Kidney epithelial cell (primary cell): ENCODE data around the gene CPSF7. TPM values are rescaled to one million over a fixed set of nuclear protein-coding genes. Genes with fewer than 3 reads are reported as not detected.

Experiments
- DNase-seq: peaks from one replicate; pipeline ENCODE4 v3.0.0-alpha.2; 2010; ENCODE audit warnings: low read depth
- H3K27me3 ChIP-seq: 2 replicates; pipeline ENCODE4 v1.6.0; 2011; ENCODE audit warnings: low read length; ENCODE audit not compliant: control insufficient read depth, insufficient read depth
- H3K36me3 ChIP-seq: 2 replicates; pipeline ENCODE4 v1.5.1; 2011; ENCODE audit warnings: low read length; ENCODE audit not compliant: control insufficient read depth, insufficient read depth
- H3K4me3 ChIP-seq: 2 replicates; pipeline ENCODE4 v1.5.1; 2011; ENCODE audit warnings: low read depth, mild to moderate bottlenecking, control low read depth, low read length
- total RNA-seq: library from RNA; depleted of rRNA; stranded (reverse); fragments of >200 nt; gene quantifications from 2 replicates; pipeline ENCODE4 v1.2.3, GENCODE V29; 2015
- TF ChIP-seq, protein P1 (sequence below): IDR thresholded peaks from 2 replicates; pipeline ENCODE4 v1.5.1; 2011; ENCODE audit warnings: mild to moderate bottlenecking, moderate library complexity, low read length, control low read depth, inconsistent platforms; ENCODE audit not compliant: insufficient read depth, poor library complexity, severe bottlenecking

Gene CPSF7
- total RNA-seq, 1 donor from 2014 or later, result 53.9 TPM

DNA sequence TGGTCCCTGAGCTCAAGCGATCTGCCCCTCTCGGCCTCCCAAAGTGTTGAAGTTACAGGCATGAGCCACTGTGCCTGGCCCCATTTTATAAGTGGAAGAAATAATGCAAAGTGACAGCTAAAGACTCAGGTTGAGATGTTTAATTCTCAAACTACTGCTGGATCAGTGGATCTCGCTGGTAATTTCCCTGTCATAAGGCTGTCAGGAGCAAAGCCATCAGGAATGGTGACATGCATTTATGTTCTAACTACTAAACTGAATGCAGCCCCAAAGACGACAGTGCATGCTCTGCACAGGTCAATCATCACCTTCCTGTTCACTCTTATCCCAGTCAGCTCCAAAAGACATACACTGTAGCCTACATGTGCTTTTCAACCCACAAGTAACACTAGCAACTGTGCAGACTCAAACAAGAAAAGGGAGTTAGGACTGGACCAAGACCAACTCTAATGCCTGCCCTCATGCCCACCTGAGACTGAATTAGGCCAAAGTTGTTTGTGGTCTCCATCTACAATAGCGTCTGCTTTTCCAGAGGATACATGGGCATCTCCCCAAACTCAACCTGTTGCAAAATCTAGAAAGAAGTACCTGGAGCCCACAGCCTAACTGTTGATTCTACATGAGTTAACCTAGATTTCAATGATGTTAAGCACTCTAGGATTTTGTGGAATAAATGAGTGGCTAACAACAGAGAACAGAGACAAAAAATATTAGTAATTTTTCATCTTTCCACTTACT lies 22.6 kb downstream of the CPSF7 start:
- H3K27me3 ChIP-seq, result no peaks in the 10 kb centered on the region
- H3K36me3 ChIP-seq, result peaks cover 2% of the 10 kb centered on the region
- no peak overlapping the region for H3K4me3 ChIP-seq
- no peak for DNase-seq
- TF ChIP-seq, protein P1, sequence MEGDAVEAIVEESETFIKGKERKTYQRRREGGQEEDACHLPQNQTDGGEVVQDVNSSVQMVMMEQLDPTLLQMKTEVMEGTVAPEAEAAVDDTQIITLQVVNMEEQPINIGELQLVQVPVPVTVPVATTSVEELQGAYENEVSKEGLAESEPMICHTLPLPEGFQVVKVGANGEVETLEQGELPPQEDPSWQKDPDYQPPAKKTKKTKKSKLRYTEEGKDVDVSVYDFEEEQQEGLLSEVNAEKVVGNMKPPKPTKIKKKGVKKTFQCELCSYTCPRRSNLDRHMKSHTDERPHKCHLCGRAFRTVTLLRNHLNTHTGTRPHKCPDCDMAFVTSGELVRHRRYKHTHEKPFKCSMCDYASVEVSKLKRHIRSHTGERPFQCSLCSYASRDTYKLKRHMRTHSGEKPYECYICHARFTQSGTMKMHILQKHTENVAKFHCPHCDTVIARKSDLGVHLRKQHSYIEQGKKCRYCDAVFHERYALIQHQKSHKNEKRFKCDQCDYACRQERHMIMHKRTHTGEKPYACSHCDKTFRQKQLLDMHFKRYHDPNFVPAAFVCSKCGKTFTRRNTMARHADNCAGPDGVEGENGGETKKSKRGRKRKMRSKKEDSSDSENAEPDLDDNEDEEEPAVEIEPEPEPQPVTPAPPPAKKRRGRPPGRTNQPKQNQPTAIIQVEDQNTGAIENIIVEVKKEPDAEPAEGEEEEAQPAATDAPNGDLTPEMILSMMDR, result no peak

DNA sequence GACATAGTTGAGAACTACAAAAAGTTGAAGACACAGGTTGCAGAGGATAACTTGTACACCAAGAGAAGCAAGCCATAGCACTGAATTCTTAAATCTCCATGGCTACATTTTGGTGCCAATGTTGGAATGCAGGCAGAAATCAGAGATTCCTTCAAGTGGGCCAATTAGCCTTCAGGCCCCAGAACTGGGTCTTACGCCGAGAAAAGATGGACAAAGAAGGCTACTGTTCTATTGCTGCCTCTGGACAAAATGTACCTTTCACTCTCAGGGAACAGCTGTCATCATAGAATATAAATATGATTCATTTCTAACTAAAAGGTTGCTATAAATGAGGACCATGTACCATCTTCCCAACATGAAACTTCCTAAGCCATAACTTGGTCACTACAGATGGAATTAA lies 23.7 kb downstream of the CPSF7 start:
- TF ChIP-seq, protein P1, result no peak
- Histone ChIP-seq H3K4me3 (no peak overlapping the region), H3K36me3 (peaks cover 2% of the 10 kb centered on the region), H3K27me3 (no peaks in the 10 kb centered on the region)
- DNase-seq, result no peak

DNA sequence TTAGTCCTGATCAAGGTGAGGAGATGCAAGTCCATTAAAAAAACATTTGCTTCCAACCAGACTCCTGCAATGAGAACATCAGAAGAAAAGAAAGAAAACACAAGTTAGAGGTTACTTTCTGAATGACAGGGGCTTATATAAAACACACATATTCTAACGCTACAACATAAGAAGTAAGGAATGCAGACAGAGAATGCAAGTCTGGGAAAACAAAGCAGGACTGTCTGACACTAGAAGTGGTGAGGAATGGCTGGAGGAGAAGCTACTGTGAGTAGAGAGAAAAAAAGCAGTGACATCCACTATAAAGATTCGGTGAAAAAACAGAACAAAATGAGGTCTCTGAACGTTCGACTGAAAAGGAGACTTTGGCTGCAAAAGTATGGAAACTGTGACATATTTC lies 25.1 kb downstream of the CPSF7 start:
- Histone ChIP-seq H3K4me3 (no peak overlapping the region), H3K36me3 (peaks cover 2% of the 10 kb centered on the region), H3K27me3 (no peaks in the 10 kb centered on the region)
- TF ChIP-seq, protein P1, result no peak
- DNase-seq, result no peak

DNA sequence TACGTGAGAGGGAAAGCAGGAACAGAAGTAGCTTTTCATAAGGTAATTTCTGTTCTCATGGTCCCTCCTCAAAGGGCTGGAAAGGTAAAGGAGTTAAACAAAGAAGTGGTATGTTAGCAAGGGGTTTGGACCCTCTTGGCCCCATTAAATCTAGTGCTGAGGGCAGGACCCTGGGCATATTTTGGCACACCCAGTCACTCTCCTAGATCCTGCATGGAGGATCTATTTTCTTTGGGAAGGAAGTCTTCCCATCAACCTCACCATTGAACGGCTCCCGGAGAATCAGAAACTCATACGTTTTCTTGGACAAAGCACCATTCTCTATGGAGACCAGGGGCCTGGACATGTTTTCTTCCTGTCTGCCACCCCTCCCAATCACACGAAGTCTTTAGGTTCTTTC lies 25.7 kb downstream of the CPSF7 start:
- no peak overlapping the region for H3K4me3 ChIP-seq
- no peaks in the 10 kb centered on the region for H3K27me3 ChIP-seq
- DNase-seq, result no peak
- peaks cover 2% of the 10 kb centered on the region for H3K36me3 ChIP-seq
- TF ChIP-seq, protein P1, result no peak

DNA sequence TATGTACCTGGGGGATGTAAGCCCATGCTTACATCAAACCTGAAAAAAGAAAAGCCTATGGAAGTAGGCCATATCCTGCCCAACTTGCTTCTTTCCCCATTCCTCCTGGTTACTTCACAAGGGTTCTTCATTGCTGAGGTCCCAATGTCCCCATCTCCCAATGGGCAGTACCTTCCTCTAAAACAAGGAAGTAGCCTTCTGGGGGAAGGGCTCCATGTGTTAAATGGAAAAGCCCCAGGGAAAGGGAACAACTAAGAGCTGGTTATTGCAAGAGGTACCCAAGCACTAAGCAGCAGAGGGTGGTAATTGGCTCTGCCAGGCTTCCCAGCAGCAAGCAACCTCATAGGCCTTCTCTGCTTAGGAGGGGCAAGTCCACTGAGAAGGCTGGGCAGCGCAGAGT lies 26.1 kb downstream of the CPSF7 start:
- TF ChIP-seq, protein P1, result no peak
- DNase-seq, result no peak
- Histone ChIP-seq H3K4me3 (no peak overlapping the region), H3K27me3 (no peaks in the 10 kb centered on the region), H3K36me3 (peaks cover 2% of the 10 kb centered on the region)

DNA sequence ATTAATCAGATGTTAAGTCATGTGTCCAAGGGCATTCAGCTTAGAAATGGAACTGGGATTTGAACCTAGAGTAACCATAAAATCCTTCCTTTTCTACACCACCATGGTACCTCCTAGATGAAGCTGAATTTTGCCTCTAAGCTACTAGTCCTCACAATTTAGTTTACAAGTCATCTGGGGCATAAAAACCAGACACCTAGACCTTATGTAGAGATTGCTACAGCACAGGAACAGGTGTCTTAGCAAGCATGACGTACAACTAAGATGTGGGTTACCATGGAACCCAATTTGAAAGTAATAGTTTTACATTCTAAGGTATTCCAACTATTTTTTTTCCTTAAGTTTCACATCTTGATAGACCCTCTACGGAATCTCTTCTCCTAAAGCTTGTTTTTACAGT lies 28.2 kb downstream of the CPSF7 start:
- H3K27me3 ChIP-seq, result no peaks in the 10 kb centered on the region
- peaks cover 2% of the 10 kb centered on the region for H3K36me3 ChIP-seq
- TF ChIP-seq, protein P1, result no peak
- H3K4me3 ChIP-seq, result no peak overlapping the region
- no peak for DNase-seq
